Thoracic aorta (tissue), 2 donors: Measurements from ENCODE around the gene DTNB. TPM values are rescaled to one million over a fixed set of nuclear protein-coding genes. Genes with fewer than 3 reads are reported as not detected.

Source experiments
- ATAC-seq: fragments of 150-250 bp; one replicate; pipeline ENCODE4 v1.8.0; 2017; ENCODE audit warnings: low read depth; ENCODE audit not compliant: insufficient number of reproducible peaks, low FRiP score
- DNase-seq: peaks from one replicate; pipeline ENCODE4 v3.0.0-alpha.2; 2020; ENCODE audit warnings: low spot score
- H3K27ac ChIP-seq, 2 donors: fragments of 200-600 bp; sonication (generic); 1 replicate in 1 of 2; 2 replicates in 1 of 2; pipeline ENCODE4 v1.5.1; 2016; ENCODE audit warnings: mild to moderate bottlenecking in 2 of 2, moderate library complexity in 2 of 2
- H3K27me3 ChIP-seq: fragments of 200-600 bp; sonication (generic); replicated peaks from 2 replicates; pipeline ENCODE4 v1.6.0; 2016; ENCODE audit warnings: mild to moderate bottlenecking; ENCODE audit not compliant: insufficient read depth
- H3K36me3 ChIP-seq: fragments of 200-600 bp; sonication (generic); one replicate; pipeline ENCODE4 v1.5.1; 2016
- H3K4me1 ChIP-seq, 2 donors: fragments of 200-600 bp; sonication (generic); 1 replicate in 1 of 2; 2 replicates in 1 of 2; pipeline versions ENCODE4 v1.5.1 to v1.6.0; 2016; ENCODE audit warnings: low read depth in 2 of 2, mild to moderate bottlenecking in 1 of 2; ENCODE audit not compliant: control insufficient read depth in 1 of 2
- H3K4me3 ChIP-seq: fragments of 200-600 bp; sonication (generic); 2 replicates; pipeline ENCODE4 v1.5.1; 2016; ENCODE audit warnings: mild to moderate bottlenecking
- H3K9me3 ChIP-seq: fragments of 200-600 bp; sonication (generic); 2 replicates; pipeline ENCODE4 v1.5.1; 2016
- total RNA-seq, 2 donors: library from RNA; depleted of rRNA; stranded (reverse); fragments of >200 nt; gene quantifications; one replicate each; pipeline versions ENCODE4 v1.1.0 to v1.2.3, GENCODE V29; 2016
- TF ChIP-seq, protein P1 (sequence below): fragments of 200-600 bp; sonication (generic); IDR thresholded peaks from one replicate; pipeline ENCODE4 v1.5.1; 2019; ENCODE audit warnings: antibody characterized with exemption

DTNB gene
- total RNA-seq, 2 donors from 2014 or later = 16.3 to 76.2 TPM

DNA sequence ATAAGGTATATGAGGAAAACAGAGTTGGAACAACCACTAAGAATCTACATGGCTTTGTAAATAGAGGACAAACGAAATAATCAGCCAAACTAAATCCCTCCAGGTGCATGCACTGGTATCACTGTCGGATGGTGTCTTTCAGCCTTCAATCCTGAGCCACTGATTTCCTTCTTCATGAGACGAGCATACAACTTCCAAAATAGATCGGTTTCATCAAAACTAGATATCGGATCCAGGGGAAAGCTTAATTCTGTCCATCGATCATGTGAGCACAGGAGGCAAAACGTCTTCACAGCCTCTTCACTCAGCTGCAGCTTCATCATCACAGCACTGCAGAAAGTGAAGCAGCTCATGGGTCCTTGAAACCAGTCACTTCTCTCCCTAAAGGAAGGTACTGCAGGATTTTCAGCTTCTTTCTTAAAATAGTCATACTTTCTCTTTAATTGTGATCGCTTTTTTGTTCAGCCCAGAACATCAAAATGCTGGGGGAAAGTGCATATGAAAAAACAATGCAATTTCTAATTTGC is 80.5 kb downstream of the DTNB start:
- Histone ChIP-seq H3K27me3 (no peaks in the 10 kb centered on the region), H3K36me3 (no peaks in the 10 kb centered on the region), H3K27ac (no peak overlapping the region), H3K9me3 (no peaks in the 10 kb centered on the region), H3K4me1 (no peaks in the 10 kb centered on the region), H3K4me3 (no peak overlapping the region)
- TF ChIP-seq, protein P1, sequence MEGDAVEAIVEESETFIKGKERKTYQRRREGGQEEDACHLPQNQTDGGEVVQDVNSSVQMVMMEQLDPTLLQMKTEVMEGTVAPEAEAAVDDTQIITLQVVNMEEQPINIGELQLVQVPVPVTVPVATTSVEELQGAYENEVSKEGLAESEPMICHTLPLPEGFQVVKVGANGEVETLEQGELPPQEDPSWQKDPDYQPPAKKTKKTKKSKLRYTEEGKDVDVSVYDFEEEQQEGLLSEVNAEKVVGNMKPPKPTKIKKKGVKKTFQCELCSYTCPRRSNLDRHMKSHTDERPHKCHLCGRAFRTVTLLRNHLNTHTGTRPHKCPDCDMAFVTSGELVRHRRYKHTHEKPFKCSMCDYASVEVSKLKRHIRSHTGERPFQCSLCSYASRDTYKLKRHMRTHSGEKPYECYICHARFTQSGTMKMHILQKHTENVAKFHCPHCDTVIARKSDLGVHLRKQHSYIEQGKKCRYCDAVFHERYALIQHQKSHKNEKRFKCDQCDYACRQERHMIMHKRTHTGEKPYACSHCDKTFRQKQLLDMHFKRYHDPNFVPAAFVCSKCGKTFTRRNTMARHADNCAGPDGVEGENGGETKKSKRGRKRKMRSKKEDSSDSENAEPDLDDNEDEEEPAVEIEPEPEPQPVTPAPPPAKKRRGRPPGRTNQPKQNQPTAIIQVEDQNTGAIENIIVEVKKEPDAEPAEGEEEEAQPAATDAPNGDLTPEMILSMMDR = no peak
- DNase-seq = no peak
- ATAC-seq = no peak

DNA sequence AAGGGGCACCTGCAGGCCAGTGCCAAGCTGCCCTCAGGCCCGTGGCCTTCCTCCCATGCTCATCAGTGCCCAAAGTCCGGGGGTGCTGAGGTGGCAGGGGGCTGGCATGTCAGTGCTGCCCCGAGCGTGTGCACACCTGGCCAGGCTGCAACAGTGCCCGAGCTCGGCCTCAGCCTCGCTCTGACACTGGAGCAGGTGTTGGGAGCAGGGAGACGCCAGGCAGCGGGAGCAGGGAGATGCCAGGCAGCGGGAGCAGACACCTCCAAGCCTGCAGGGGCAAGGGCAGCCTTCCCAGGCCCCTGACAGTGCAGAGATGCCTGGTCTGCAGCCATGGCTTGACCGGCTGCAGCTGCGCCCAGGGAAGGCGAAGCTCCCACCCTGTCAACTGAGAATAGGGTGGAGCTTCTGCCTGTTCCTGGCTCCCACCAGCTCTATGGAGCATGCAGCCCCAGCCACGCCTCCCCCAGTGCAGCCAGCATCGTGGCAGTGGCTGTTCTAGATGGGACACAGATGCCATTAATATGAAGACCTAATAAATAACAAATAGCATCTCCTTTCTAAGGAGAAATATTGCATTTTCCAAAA is 82.4 kb downstream of the DTNB start:
- DNase-seq (no peak), ATAC-seq (no peak)
- TF ChIP-seq, protein P1 = no peak
- Histone ChIP-seq H3K27ac (no peak overlapping the region), H3K4me3 (no peak overlapping the region), H3K9me3 (no peaks in the 10 kb centered on the region), H3K36me3 (no peaks in the 10 kb centered on the region), H3K4me1 (no peaks in the 10 kb centered on the region), H3K27me3 (no peaks in the 10 kb centered on the region)

DNA sequence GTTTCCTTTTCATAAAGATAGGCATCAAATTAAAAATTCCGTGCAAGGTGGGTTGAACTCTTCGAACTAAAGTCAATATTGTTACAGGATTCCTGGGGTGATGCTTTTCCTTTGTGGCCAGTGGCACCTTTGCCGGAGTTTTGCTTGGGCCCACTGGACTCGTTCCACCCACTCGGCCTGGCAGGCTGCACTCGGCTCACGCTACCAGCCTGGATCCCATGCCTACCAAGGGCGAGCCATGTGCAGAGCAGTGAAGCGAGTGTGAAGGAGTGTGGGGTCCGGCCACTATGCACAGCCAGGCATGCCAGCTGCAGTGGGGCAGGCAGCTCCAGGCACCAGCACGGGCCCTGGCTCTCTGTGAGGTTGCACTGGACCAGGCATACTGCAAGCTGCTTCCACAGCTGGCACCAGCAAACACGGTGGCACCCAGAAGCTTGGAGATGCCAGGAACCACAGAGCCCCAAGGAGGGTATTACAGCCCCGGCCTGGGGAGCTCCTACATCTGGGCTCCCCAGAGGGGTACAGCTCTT is 83.6 kb downstream of the DTNB start:
- Histone ChIP-seq H3K27me3 (no peaks in the 10 kb centered on the region), H3K27ac (no peak overlapping the region), H3K4me3 (no peak overlapping the region), H3K36me3 (no peaks in the 10 kb centered on the region), H3K9me3 (no peaks in the 10 kb centered on the region), H3K4me1 (no peaks in the 10 kb centered on the region)
- ATAC-seq = no peak
- TF ChIP-seq, protein P1 = no peak
- DNase-seq = no peak

DNA sequence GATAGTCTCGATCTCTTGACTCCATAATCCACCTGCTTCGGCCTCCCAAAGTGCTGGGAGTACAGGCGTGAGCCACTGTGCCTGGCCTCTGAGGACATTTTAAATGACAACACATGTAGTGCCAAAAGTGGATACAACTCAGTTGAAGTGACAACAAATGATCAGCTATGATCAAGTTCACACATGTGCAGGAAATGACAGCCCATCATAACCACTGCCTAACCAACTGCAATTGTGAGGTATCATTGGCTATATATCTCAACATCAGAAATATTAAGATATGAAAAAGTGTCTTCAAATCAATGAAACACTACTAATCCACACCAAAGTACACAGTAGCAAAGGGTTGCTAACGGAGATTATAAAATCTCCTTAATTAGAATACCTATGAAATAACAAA is 84.8 kb downstream of the DTNB start:
- no peak overlapping the region for H3K4me3 ChIP-seq
- DNase-seq (no peak), ATAC-seq (no peak)
- TF ChIP-seq, protein P1 = no peak
- no peaks in the 10 kb centered on the region for H3K9me3 ChIP-seq
- no peaks in the 10 kb centered on the region for H3K36me3 ChIP-seq
- no peak overlapping the region for H3K27ac ChIP-seq
- H3K4me1 ChIP-seq = no peaks in the 10 kb centered on the region
- no peaks in the 10 kb centered on the region for H3K27me3 ChIP-seq

DNA sequence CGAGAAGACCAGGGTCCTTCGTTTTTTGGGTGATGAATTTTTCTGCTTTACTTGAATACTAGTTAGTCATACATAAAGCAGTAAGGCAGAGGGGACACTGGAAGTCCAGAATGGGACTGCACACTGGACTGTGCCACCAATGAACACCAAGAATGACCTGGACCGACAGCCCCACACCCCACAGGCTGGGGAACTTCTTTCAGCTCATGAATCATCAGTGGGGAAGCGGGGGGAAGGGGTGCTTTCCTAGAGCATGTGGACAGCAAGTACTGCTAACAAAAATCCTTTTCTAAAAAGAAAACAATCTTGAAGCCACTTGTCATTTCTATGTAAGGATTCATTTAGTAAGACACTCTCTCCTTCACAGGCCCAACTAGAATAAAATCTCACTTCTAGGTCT is 86.0 kb downstream of the DTNB start:
- H3K36me3 ChIP-seq = no peaks in the 10 kb centered on the region
- no peaks in the 10 kb centered on the region for H3K4me1 ChIP-seq
- DNase-seq (no peak), ATAC-seq (no peak)
- no peaks in the 10 kb centered on the region for H3K27me3 ChIP-seq
- no peak overlapping the region for H3K27ac ChIP-seq
- H3K9me3 ChIP-seq = no peaks in the 10 kb centered on the region
- no peak overlapping the region for H3K4me3 ChIP-seq
- TF ChIP-seq, protein P1 = no peak
